Ovary (tissue), 9 donors: ENCODE results near the gene RB1. TPM values are rescaled to one million over a fixed set of nuclear protein-coding genes. Genes with fewer than 3 reads are reported as not detected.

ENCODE experiments used
- DNase-seq, 5 donors: peaks; one replicate each; pipeline ENCODE4 v3.0.0-alpha.2; 2019 to 2020
- H3K27ac ChIP-seq, 2 donors: fragments of 200-600 bp; one replicate each; pipeline versions ENCODE4 v1.5.1 to v1.8.0; 2019 to 2022
- H3K27me3 ChIP-seq: fragments of 200-600 bp; one replicate; pipeline ENCODE4 v1.8.0; 2022
- H3K36me3 ChIP-seq: fragments of 200-600 bp; sonication (generic); one replicate; pipeline ENCODE4 v1.5.1; 2019
- H3K4me1 ChIP-seq: one replicate; pipeline ENCODE4 v1.8.1; 2013; ENCODE audit warnings: mild to moderate bottlenecking, moderate library complexity; ENCODE audit not compliant: insufficient read depth
- H3K4me3 ChIP-seq: fragments of 200-600 bp; sonication (generic); one replicate; pipeline ENCODE4 v1.5.1; 2017
- H3K9me3 ChIP-seq, 2 donors: fragments of 200-600 bp in 1 of 2; sonication (generic) in 1 of 2; one replicate each; pipeline versions ENCODE4 v1.5.1 to v1.8.1; 2013 to 2019; ENCODE audit warnings: mild to moderate bottlenecking in 1 of 2, moderate library complexity in 1 of 2
- EP300 ChIP-seq: sonication (generic); formaldehyde crosslinking; IDR thresholded peaks from one replicate; pipeline ENCODE4 v1.6.1; 2017; ENCODE audit warnings: antibody characterized with exemption
- POLR2A ChIP-seq: fragments of 450-650 bp; IDR thresholded peaks from one replicate; pipeline ENCODE4 v1.6.1; 2017; ENCODE audit warnings: antibody characterized with exemption, mild to moderate bottlenecking, moderate library complexity
- WGBS, 3 donors: extraction: QIAGEN DNeasy Blood & Tissue Kit in 1 of 3; methylation state at CpG; one replicate each; pipeline versions ENCODE4 v1.1.5 to v1.1.7; 2013 to 2017; 5-methylcytosine and 5-hydroxymethylcytosine counted together
- intact Hi-C, 4 donors: fragments of 100-400 bp; cut with DNase I; formaldehyde crosslinking; loops; one replicate each; pipeline versions ENCODE4 v1.11.0 to v1.15.1; 2022 to 2023
- polyA plus RNA-seq, 2 donors: library from polyadenylated mRNA; stranded (reverse); fragments of 200-250 nt in 1 of 2; fragments of 350-450 nt in 1 of 2; fragmentation: Illumina TruSeq in 1 of 2; extraction: RNeasy Lipid Tissue Mini Kit (QIAGEN cat#74804) in 1 of 2; gene quantifications; one replicate each; pipeline ENCODE4 v1.2.3, GENCODE V29; 2013 to 2014
- total RNA-seq, 7 donors: library from RNA; depleted of rRNA in 2 of 7; stranded (reverse); fragments of >200 nt in 2 of 7; fragmentation: NEBNext Ultra II Directional in 3 of 7; extraction: Animal tissue kit (Norgen Biotek cat#: 25700) in 3 of 7; gene quantifications; one replicate each; pipeline versions ENCODE4 v1.1.0 to v1.2.4, GENCODE V29; 2016 to 2023
- TF ChIP-seq, protein P1 (sequence below), 3 donors: fragments of 450-650 bp in 2 of 3; fragments of 200-600 bp in 1 of 3; IDR thresholded peaks; one replicate each; pipeline versions ENCODE4 v1.5.1 to v1.8.0; 2016 to 2022; ENCODE audit warnings: antibody characterized with exemption in 3 of 3, mild to moderate bottlenecking in 1 of 3
- donor health status: DM: no; HTN: no; CAD: no; lungs with moderate emphysema.
- donor health status: DM: no; HTN: no; CAD: no.
- donor health status: Bipolar disorder and iron deficiency.
- donor health status: DM: yes; HTN: yes; CAD: no.
- donor health status: DM: no; HTN: no; CAD: no.
- donor health status: DM: yes; HTN: yes; CAD: no.

RB1 gene
- total and polyA plus RNA-seq, 9 donors = 11.4 to 36.6 (median 27.1) TPM

DNA sequence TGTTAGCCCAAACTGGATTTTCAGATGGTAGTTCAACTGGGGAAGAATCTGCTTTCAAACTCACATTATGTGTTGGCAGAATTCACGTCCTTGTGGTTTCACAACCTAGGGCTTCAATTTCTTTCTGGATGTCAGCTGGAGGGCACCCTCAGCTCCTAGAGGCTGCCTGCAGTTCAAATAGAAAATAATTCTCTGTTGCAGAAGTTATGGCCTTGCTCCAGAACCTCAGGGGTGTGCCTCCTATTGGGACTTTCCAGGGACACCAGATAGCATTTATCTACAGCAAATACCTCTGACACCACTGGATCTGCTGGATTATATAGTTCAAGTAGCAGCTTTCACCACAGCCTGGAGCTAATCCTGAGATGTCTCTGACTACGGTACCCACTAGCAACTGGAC lies 11.8 kb upstream of the RB1 start:
- no peak for DNase-seq
- WGBS, 3 donors = 79 to 89% (median 80%) methylated on average over 2 of the region's 2 CpGs
- Histone ChIP-seq H3K36me3 (no peaks in the 10 kb centered on the region), H3K9me3 (no peaks in the 10 kb centered on the region), H3K4me1 (no peaks in the 10 kb centered on the region), H3K27me3 (no peaks in the 10 kb centered on the region), H3K27ac (no peak overlapping the region), H3K4me3 (no peak overlapping the region)
- intact Hi-C loops = no loop called here
- TF ChIP-seq, protein P1, sequence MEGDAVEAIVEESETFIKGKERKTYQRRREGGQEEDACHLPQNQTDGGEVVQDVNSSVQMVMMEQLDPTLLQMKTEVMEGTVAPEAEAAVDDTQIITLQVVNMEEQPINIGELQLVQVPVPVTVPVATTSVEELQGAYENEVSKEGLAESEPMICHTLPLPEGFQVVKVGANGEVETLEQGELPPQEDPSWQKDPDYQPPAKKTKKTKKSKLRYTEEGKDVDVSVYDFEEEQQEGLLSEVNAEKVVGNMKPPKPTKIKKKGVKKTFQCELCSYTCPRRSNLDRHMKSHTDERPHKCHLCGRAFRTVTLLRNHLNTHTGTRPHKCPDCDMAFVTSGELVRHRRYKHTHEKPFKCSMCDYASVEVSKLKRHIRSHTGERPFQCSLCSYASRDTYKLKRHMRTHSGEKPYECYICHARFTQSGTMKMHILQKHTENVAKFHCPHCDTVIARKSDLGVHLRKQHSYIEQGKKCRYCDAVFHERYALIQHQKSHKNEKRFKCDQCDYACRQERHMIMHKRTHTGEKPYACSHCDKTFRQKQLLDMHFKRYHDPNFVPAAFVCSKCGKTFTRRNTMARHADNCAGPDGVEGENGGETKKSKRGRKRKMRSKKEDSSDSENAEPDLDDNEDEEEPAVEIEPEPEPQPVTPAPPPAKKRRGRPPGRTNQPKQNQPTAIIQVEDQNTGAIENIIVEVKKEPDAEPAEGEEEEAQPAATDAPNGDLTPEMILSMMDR (IDR thresholded peaks at IDR 0.05) = no peak
- TF ChIP-seq POLR2A (no peak), EP300 (no peak)

GRCh38 chr13:48292650-48293049 lies 10.9 kb upstream of the RB1 start:
- Histone ChIP-seq H3K27me3 (no peaks in the 10 kb centered on the region), H3K4me3 (no peak overlapping the region), H3K36me3 (no peaks in the 10 kb centered on the region), H3K9me3 (no peaks in the 10 kb centered on the region), H3K27ac (no peak overlapping the region), H3K4me1 (no peaks in the 10 kb centered on the region)
- TF ChIP-seq EP300 = no peak
- TF ChIP-seq, protein P1 (IDR thresholded peaks at IDR 0.05) = no peak
- no peak for TF ChIP-seq POLR2A
- 68 to 76% (median 70%) methylated on average over 4 of the region's 4 CpGs for WGBS, 3 donors
- intact Hi-C loops = no loop called here
- no peak for DNase-seq

DNA sequence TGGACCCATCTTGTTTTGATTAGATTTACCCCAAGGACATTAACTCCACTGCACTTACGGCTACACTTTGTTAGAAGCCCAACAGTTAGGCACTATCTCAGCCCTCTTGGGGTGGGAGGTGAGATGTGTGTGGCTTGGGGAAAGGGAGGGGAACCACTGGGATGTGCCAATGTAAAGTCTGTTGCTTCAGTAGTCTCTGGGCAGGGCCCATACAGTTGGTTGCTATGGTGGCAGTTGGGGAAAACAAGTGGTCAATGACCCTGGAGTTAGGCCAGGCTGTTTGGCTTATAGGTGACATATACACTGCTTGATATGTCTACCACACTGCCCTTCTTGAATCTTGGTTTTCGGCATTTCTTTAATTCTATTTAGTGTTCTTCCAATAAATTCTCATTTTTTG lies 8.9 kb upstream of the RB1 start:
- TF ChIP-seq EP300 (no peak), POLR2A (no peak)
- TF ChIP-seq, protein P1 (IDR thresholded peaks at IDR 0.05) = no peak

DNA sequence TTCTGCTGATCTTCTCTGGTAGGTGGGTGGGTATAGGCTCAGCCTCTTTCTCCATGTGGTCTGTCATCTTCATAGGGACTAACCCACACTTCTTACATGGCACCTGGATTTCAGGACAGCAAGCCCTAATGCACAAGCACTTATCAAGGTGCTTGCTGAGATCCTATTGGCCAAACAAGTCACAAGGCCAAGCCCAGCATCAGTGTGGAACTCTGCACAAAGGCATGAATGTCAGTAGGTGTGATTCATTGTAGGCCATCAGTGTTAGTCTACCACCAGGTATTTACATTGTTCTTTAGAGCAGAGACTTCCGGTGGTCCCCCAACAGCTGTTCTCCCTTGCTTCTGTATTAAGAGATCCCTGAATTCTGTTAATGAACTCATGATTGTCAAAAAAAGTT lies 8.3 kb upstream of the RB1 start:
- DNase-seq = no peak
- Histone ChIP-seq H3K4me3 (no peak overlapping the region), H3K9me3 (no peaks in the 10 kb centered on the region), H3K4me1 (no peaks in the 10 kb centered on the region), H3K27me3 (no peaks in the 10 kb centered on the region), H3K27ac (no peak overlapping the region), H3K36me3 (no peaks in the 10 kb centered on the region)
- intact Hi-C loops = no loop called here
- WGBS, 3 donors = 90 to 100% (median 92%) methylated on average over 1 of the region's 1 CpG
- TF ChIP-seq POLR2A = no peak
- TF ChIP-seq, protein P1 (IDR thresholded peaks at IDR 0.05) = no peak
- TF ChIP-seq EP300 = no peak

More for the DNA sequence above, 8.9 kb upstream of the RB1 start:
- Histone ChIP-seq H3K27ac (no peak overlapping the region), H3K27me3 (no peaks in the 10 kb centered on the region), H3K36me3 (no peaks in the 10 kb centered on the region), H3K4me1 (no peaks in the 10 kb centered on the region), H3K4me3 (no peak overlapping the region), H3K9me3 (no peaks in the 10 kb centered on the region)
- WGBS, 3 donors = 90 to 95% (median 92%) methylated on average over 2 of the region's 2 CpGs
- intact Hi-C loops = no loop called here
- no peak for DNase-seq
